Endothelial cell of umbilical vein (primary cell): ENCODE results near the gene GBE1. TPM values are rescaled to one million over a fixed set of nuclear protein-coding genes. Genes with fewer than 3 reads are reported as not detected.

Source experiments
- BruUV-seq: library from RNA; stranded (reverse); fragments of 400-500 nt; replicated peaks from 2 replicates; lab custom pipeline; 2021; lab: Mats Ljungman, UMichigan
- CTCF ChIA-PET: fragments of 300-600, 350-600 bp; sonication (Branson Sonifier 250); formaldehyde crosslinking; loops from one replicate; lab custom pipeline; 2021; ENCODE audit warnings: antibody characterized with exemption, inconsistent platforms; lab: Charles Lee
- POLR2A ChIA-PET: fragments of 300-600, 350-600 bp; sonication (Branson Sonifier 250); formaldehyde crosslinking; loops from one replicate; lab custom pipeline; 2021; ENCODE audit warnings: antibody characterized with exemption, inconsistent platforms; lab: Charles Lee
- DNase-seq: peaks from one replicate; pipeline ENCODE4 v3.0.0-alpha.2; 2011; ENCODE audit warnings: low read depth, low spot score
- FAIRE-seq: peaks from 2 replicates; lab custom pipeline; 2011; peaks lifted over from hg19 to GRCh38; lab: Jason Lieb, UNC
- H2AFZ ChIP-seq: 2 replicates; pipeline ENCODE4 v1.6.0; 2012; ENCODE audit warnings: low read depth, low read length, control low read depth, inconsistent platforms
- H3K27ac ChIP-seq: 2 replicates; pipeline ENCODE4 v1.5.1; 2011; ENCODE audit warnings: low read depth, mild to moderate bottlenecking, control low read depth, low read length, moderate library complexity; ENCODE audit not compliant: insufficient read depth
- H3K27me3 ChIP-seq, 2 experiments: 2 replicates each; pipeline versions ENCODE4 v1.6.0 to v1.6.1; 2011; ENCODE audit warnings: low read length in 2 of 2, mixed read lengths in 1 of 2; ENCODE audit not compliant: control insufficient read depth in 2 of 2, insufficient read depth in 2 of 2
- H3K36me3 ChIP-seq, 2 experiments: 2 replicates in 1 of 2; 3 replicates in 1 of 2; pipeline ENCODE4 v1.5.1; 2011; ENCODE audit warnings: low read length in 2 of 2, mild to moderate bottlenecking in 1 of 2, moderate library complexity in 1 of 2; ENCODE audit not compliant: control insufficient read depth in 2 of 2, insufficient read depth in 2 of 2; ENCODE audit errors: extremely low read depth in 1 of 2
- H3K4me1 ChIP-seq: 3 replicates; pipeline ENCODE4 v1.5.1; 2011; ENCODE audit warnings: mild to moderate bottlenecking, low read length; ENCODE audit not compliant: control insufficient read depth, insufficient read depth; ENCODE audit errors: extremely low read depth
- H3K4me2 ChIP-seq: 2 replicates; pipeline ENCODE4 v1.6.1; 2011; ENCODE audit warnings: low read length, control low read depth, mixed read lengths; ENCODE audit not compliant: insufficient read depth
- H3K4me3 ChIP-seq, 3 experiments: fragments of 200-600 bp in 1 of 3; sonication (generic), shearing (Covaris generic) in 1 of 3; replicated peaks in 1 of 3; 2 replicates each; pipeline ENCODE4 v1.5.1; 2011 to 2016; ENCODE audit warnings: control low read depth in 3 of 3, low read length in 3 of 3, mild to moderate bottlenecking in 2 of 3, inconsistent platforms in 1 of 3, low read depth in 1 of 3, moderate library complexity in 1 of 3; ENCODE audit not compliant: insufficient read depth in 1 of 3
- H3K79me2 ChIP-seq: 2 replicates; pipeline ENCODE4 v1.6.0; 2012; ENCODE audit warnings: low read length, inconsistent platforms; ENCODE audit not compliant: control insufficient read depth, insufficient read depth
- H3K9ac ChIP-seq: replicated peaks from 2 replicates; pipeline ENCODE3; 2011; ENCODE audit warnings: low read length, control low read depth; ENCODE audit not compliant: insufficient read depth; ENCODE audit errors: extremely low read depth
- H3K9me1 ChIP-seq: replicated peaks from 3 replicates; pipeline ENCODE4 v1.6.0; 2011; ENCODE audit warnings: mild to moderate bottlenecking, low read length; ENCODE audit not compliant: control insufficient read depth, insufficient read depth; ENCODE audit errors: extremely low read depth
- H3K9me3 ChIP-seq: replicated peaks from 2 replicates; pipeline ENCODE4 v1.5.1; 2012; ENCODE audit warnings: low read length, inconsistent platforms; ENCODE audit not compliant: control insufficient read depth, insufficient read depth
- H4K20me1 ChIP-seq: replicated peaks from 2 replicates; pipeline ENCODE3; 2011; ENCODE audit warnings: mild to moderate bottlenecking, low read length; ENCODE audit not compliant: control insufficient read depth, insufficient read depth; ENCODE audit errors: extremely low read depth
- CTCF ChIP-seq, 2 donors: IDR thresholded peaks; 1 replicate in 1 of 2; 2 replicates in 1 of 2; pipeline ENCODE4 v1.5.1; 2011; ENCODE audit warnings: low read length in 2 of 2, mild to moderate bottlenecking in 2 of 2, moderate library complexity in 2 of 2, control low read depth in 1 of 2, inconsistent platforms in 1 of 2, low read depth in 1 of 2; ENCODE audit not compliant: insufficient read depth in 1 of 2; ENCODE audit errors: extremely low read depth in 1 of 2
- GATA2 ChIP-seq: IDR thresholded peaks from 2 replicates; pipeline ENCODE4 v1.7.0; 2011; ENCODE audit warnings: low read depth, mild to moderate bottlenecking, moderate library complexity, mixed read lengths, low read length; ENCODE audit not compliant: insufficient read length, insufficient read depth
- JUN ChIP-seq: IDR thresholded peaks from 2 replicates; pipeline ENCODE4 v1.6.1; 2011; ENCODE audit warnings: borderline replicate concordance, low read depth; ENCODE audit not compliant: insufficient read length, insufficient read depth
- MAX ChIP-seq: IDR thresholded peaks from 2 replicates; pipeline ENCODE4 v1.6.1; 2011; ENCODE audit not compliant: insufficient read depth, insufficient read length
- MYC ChIP-seq: IDR thresholded peaks from one replicate; pipeline ENCODE4 v1.6.1; 2011; ENCODE audit warnings: mild to moderate bottlenecking, low read depth, low read length
- POLR2AphosphoS5 ChIP-seq: IDR thresholded peaks from 2 replicates; pipeline ENCODE4 v1.6.1; 2012; ENCODE audit warnings: low read depth, mild to moderate bottlenecking, control low read depth, low read length, moderate library complexity; ENCODE audit not compliant: insufficient read depth
- dilution Hi-C: fragments of 300-500 bp; cut with MboI; formaldehyde crosslinking; loops from one replicate; pipeline ENCODE4 v1.15.0; 2019; ENCODE audit warnings: low sequenced_read_pairs; ENCODE audit not compliant: extremely low pct_ligation_motif_present
- intact Hi-C: fragments of 100-400 bp; cut with micrococcal nuclease; formaldehyde crosslinking; loops from one replicate; pipeline ENCODE4 v1.10.0; 2022
- polyA plus RNA-seq, 4 experiments: library from polyadenylated mRNA; depleted of rRNA in 3 of 4; stranded (reverse) in 3 of 4; unstranded in 1 of 4; fragments of >200 nt; gene quantifications; 2 replicates each; pipeline versions ENCODE4 v1.2.1 to v1.2.3, GENCODE V29; 2011 to 2012; ENCODE audit warnings: missing spikeins in 1 of 4
- total RNA-seq: library from RNA; stranded (reverse); gene quantifications from 2 replicates; pipeline ENCODE4 v1.2.3, GENCODE V29; 2021

Gene GBE1
- total and polyA plus RNA-seq, 2 donors (not counting 3 experiments of a cell fraction or from before 2014, with no cell fraction given): 35.9 to 110 TPM

DNA sequence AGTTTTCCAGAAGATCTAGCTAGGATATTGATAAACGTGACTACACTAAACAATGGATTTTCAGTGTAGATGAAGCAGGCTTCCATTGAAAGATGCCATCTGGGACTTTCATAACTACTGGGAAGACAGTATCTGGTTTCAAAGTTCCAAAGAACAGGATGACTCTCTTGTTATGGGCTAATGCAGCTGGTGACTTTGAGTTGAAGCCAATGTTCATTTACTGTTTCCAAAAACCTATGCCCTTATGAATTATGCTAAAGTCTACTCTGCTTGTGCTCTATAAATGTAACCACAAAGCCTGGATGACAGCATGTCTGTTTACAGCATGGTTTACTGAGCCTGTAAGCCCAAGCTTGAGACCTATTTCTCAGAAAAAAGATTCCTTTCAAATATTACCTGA, 245.4 kb downstream of the GBE1 start:
- no peaks in the 10 kb centered on the region for H3K79me2 ChIP-seq
- no peaks in the 10 kb centered on the region for H3K4me1 ChIP-seq
- no TSS peak for BruUV-seq
- no peaks in the 10 kb centered on the region for H4K20me1 ChIP-seq
- H2AFZ ChIP-seq: no peak overlapping the region
- dilution Hi-C loops: no loop called here
- H3K4me2 ChIP-seq: no peak overlapping the region
- DNase-seq: no peak
- H3K9ac ChIP-seq: no peak overlapping the region
- CTCF ChIA-PET: interaction anchor here (1.6 kb wide), 1 partner anchor 25 kb away, joined by 7 read pairs; no protein-coding TSS in a partner anchor
- POLR2A ChIA-PET: no interaction called here
- no peak overlapping the region for H3K27ac ChIP-seq
- TF ChIP-seq MAX (no peak), POLR2AphosphoS5 (no peak), JUN (no peak), GATA2 (no peak), MYC (no peak), CTCF (IDR thresholded peaks at IDR 0.05; ENCODE audit: extremely low read depth in 1 of 2, insufficient read depth in 1 of 2, low read depth in 1 of 2, low read length in 2 of 2) (no peak)
- no peak for FAIRE-seq
- H3K27me3 ChIP-seq: no peaks in the 10 kb centered on the region
- intact Hi-C loops: no loop called here
- H3K9me3 ChIP-seq: no peaks in the 10 kb centered on the region
- no peak overlapping the region for H3K4me3 ChIP-seq
- H3K9me1 ChIP-seq: no peaks in the 10 kb centered on the region
- no peaks in the 10 kb centered on the region for H3K36me3 ChIP-seq
